Measurements from ENCODE around the gene OXCT2. TPM values are rescaled to one million over a fixed set of nuclear protein-coding genes. Genes with fewer than 3 reads are reported as not detected.

OXCT2 gene
- polyA plus RNA-seq, 1 donor from 2014 or later, result 0.93 TPM

Other genes with a start within 250 kb of the OXCT2 start
- 29.2 TPM for gene PABPC4, start 194.6 kb downstream of the OXCT2 start, polyA plus RNA-seq
- gene HEYL, start 131.7 kb downstream of the OXCT2 start, polyA plus RNA-seq, result not detected
- gene NT5C1A, start 99.2 kb downstream of the OXCT2 start, polyA plus RNA-seq, result not detected
- gene HPCAL4, start 79.9 kb downstream of the OXCT2 start, polyA plus RNA-seq, result 0.29 TPM
- gene PPIE, start 32.5 kb downstream of the OXCT2 start, polyA plus RNA-seq, result 83.7 TPM
- gene BMP8B, start 17.5 kb upstream of the OXCT2 start, polyA plus RNA-seq, result 0.14 TPM
- 8.6 TPM for gene TRIT1, start 112.2 kb upstream of the OXCT2 start, polyA plus RNA-seq
- gene MYCL, start 130.6 kb upstream of the OXCT2 start, polyA plus RNA-seq, result 0.16 TPM
- 1.5 TPM for gene MFSD2A, start 183.8 kb upstream of the OXCT2 start, polyA plus RNA-seq